Esophagus squamous epithelium (tissue), 5 donors: Measurements from ENCODE around the gene GINS2. TPM values are rescaled to one million over a fixed set of nuclear protein-coding genes. Genes with fewer than 3 reads are reported as not detected.

Experiments used
- DNase-seq: peaks from one replicate; lab custom pipeline; 2025; lab: John Stamatoyannopoulos, UW
- H3K27ac ChIP-seq, 4 donors: fragments of 200-600 bp; sonication (generic); one replicate each; pipeline ENCODE4 v1.5.1; 2016 to 2019; ENCODE audit warnings: mild to moderate bottlenecking in 1 of 4
- H3K27me3 ChIP-seq, 4 donors: fragments of 200-600 bp; sonication (generic); 1 replicate in 3 of 4; 2 replicates in 1 of 4; pipeline versions ENCODE4 v1.5.1 to v1.6.0; 2017 to 2021; ENCODE audit warnings: antibody characterized with exemption in 1 of 4
- H3K36me3 ChIP-seq, 3 donors: fragments of 200-600 bp; sonication (generic); one replicate each; pipeline ENCODE4 v1.5.1; 2016 to 2019
- H3K4me1 ChIP-seq, 3 donors: fragments of 200-600 bp; sonication (generic); one replicate each; pipeline ENCODE4 v1.5.1; 2017 to 2019
- H3K4me3 ChIP-seq, 4 donors: fragments of 200-600 bp; sonication (generic); 1 replicate in 3 of 4; 2 replicates in 1 of 4; pipeline ENCODE4 v1.5.1; 2016 to 2019; ENCODE audit warnings: mild to moderate bottlenecking in 2 of 4, moderate library complexity in 1 of 4
- H3K9me3 ChIP-seq, 3 donors: fragments of 200-600 bp; sonication (generic); one replicate each; pipeline ENCODE4 v1.5.1; 2016 to 2019
- POLR2A ChIP-seq, 4 donors: fragments of 450-650 bp; IDR thresholded peaks; one replicate each; pipeline ENCODE4 v1.6.1; 2017; ENCODE audit warnings: antibody characterized with exemption in 4 of 4, mild to moderate bottlenecking in 4 of 4, moderate library complexity in 3 of 4
- WGBS, 2 donors: methylation state at CpG; one replicate each; pipeline ENCODE4 v1.1.5; 2018; 5-methylcytosine and 5-hydroxymethylcytosine counted together
- intact Hi-C: fragments of 100-400 bp; cut with DNase I; formaldehyde crosslinking; loops from one replicate; pipeline ENCODE4 v1.15.0; 2022
- total RNA-seq, 4 donors: library from RNA; depleted of rRNA; stranded (reverse); fragments of >200 nt; gene quantifications; one replicate each; pipeline ENCODE4 v1.1.0, GENCODE V29; 2016
- TF ChIP-seq, protein P1 (sequence below), 6 experiments: fragments of 450-650 bp in 4 of 6; fragments of 200-600 bp in 2 of 6; sonication (generic) in 2 of 6; IDR thresholded peaks; one replicate each; pipeline ENCODE4 v1.5.1; 2016 to 2019; ENCODE audit warnings: antibody characterized with exemption in 6 of 6, mild to moderate bottlenecking in 4 of 6, moderate library complexity in 4 of 6
- donor health status: DM: yes; HTN: yes; CAD: no.

Gene GINS2
- total RNA-seq, 4 donors from 2014 or later = 2.5 to 12.6 (median 6.7) TPM

DNA sequence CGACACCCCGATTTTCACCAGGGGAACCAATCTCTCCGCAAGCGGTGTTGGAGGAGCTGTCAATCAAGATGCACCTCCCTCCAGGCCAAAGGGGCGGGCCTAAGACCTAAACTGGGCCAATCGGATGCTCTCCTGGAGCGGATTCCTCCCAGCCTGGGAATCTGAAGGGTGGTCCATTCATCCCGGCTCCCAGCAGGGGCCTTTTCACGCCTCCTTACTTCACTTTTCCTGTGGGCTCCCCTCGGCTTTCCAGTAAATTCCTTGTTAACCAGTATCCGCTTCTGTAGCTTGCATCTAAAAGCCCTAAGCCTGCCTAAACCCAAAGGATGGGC, 45.1 kb upstream of the GINS2 start:
- no peak for DNase-seq

DNA sequence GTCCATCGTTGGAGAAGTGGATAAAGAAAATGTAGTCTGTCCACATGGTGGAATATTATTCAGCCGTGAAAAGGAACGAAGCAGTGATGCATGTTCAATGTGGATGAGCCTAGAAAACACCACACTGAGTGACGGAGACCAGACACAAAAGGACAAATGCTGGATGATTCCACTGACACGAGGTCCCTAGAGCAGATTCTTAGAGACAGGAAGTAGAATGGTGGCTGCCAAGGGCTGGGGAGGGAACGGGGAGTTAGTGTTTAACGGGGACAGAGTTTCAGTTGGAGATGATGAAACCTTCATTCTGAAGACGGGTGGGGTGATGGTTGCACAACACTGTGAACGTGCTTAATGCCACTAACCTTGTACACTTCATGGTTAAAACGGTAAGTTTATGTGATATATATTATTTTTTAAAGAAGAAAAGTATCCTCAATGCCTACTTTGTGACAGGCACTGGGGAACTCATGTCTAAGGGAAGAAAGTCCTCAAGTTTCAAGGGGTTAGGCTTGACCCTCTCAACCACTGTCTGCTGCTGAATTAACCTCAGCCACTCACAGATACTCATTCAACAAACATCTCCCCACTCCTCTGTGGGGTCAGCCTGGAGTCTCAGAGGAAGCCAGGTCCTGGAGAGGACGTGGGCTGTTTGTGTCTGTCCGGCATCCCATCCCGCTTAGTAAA, 44.5 kb upstream of the GINS2 start:
- H3K36me3 ChIP-seq = no peaks in the 10 kb centered on the region
- WGBS, 2 donors = 67 to 74% methylated on average over 13 of the region's 13 CpGs
- peaks cover 0 to 2% (median 0%) of the 10 kb centered on the region in 4 donors for H3K27me3 ChIP-seq
- H3K4me3 ChIP-seq = no peak overlapping the region
- no peaks in the 10 kb centered on the region for H3K9me3 ChIP-seq
- intact Hi-C loops = no loop called here
- no peak for TF ChIP-seq POLR2A (IDR thresholded peaks at IDR 0.05)
- TF ChIP-seq, protein P1, sequence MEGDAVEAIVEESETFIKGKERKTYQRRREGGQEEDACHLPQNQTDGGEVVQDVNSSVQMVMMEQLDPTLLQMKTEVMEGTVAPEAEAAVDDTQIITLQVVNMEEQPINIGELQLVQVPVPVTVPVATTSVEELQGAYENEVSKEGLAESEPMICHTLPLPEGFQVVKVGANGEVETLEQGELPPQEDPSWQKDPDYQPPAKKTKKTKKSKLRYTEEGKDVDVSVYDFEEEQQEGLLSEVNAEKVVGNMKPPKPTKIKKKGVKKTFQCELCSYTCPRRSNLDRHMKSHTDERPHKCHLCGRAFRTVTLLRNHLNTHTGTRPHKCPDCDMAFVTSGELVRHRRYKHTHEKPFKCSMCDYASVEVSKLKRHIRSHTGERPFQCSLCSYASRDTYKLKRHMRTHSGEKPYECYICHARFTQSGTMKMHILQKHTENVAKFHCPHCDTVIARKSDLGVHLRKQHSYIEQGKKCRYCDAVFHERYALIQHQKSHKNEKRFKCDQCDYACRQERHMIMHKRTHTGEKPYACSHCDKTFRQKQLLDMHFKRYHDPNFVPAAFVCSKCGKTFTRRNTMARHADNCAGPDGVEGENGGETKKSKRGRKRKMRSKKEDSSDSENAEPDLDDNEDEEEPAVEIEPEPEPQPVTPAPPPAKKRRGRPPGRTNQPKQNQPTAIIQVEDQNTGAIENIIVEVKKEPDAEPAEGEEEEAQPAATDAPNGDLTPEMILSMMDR (IDR thresholded peaks at IDR 0.05) = no peak
- DNase-seq = no peak
- H3K27ac ChIP-seq = no peak overlapping the region
- no peaks in the 10 kb centered on the region for H3K4me1 ChIP-seq

More for the DNA sequence above, 45.1 kb upstream of the GINS2 start:
- Histone ChIP-seq H3K27me3 (no peaks in the 10 kb centered on the region), H3K4me3 (no peak overlapping the region), H3K36me3 (no peaks in the 10 kb centered on the region), H3K4me1 (no peaks in the 10 kb centered on the region), H3K27ac (no peak overlapping the region), H3K9me3 (no peaks in the 10 kb centered on the region)
- intact Hi-C loops = no loop called here
- 60 to 79% methylated on average over 5 to 9 of the region's 11 CpGs for WGBS, 2 donors
- TF ChIP-seq, protein P1 (IDR thresholded peaks at IDR 0.05) = no peak
- no peak for TF ChIP-seq POLR2A (IDR thresholded peaks at IDR 0.05)

DNA sequence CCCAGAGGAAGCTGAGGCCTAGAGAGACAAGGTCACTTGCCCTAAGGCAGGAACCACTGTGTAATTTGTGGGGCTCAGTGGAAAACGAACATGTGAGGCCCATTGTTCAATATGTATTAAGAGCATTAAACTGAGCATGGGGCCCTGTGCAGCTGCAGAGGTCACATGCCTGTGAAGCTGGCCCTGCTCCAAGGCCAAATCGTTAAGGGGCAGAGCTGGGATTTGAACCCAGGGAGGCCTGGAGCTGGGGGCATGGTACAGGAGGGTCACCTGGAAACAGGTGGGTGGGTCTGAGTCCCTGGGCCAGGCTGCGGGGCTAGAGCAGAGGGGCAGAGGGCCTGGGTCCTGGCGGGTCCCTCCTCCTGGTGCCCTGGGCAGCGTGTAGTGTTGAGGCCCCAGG, 42.4 kb upstream of the GINS2 start:
- Histone ChIP-seq H3K27me3 (peaks cover 0 to 3% (median 0%) of the 10 kb centered on the region in 4 donors), H3K4me1 (no peaks in the 10 kb centered on the region), H3K9me3 (no peaks in the 10 kb centered on the region), H3K4me3 (no peak overlapping the region), H3K27ac (no peak overlapping the region), H3K36me3 (no peaks in the 10 kb centered on the region)
- TF ChIP-seq POLR2A (IDR thresholded peaks at IDR 0.05) = no peak
- TF ChIP-seq, protein P1 (IDR thresholded peaks at IDR 0.05) = no peak
- intact Hi-C loops = no loop called here
- DNase-seq = no peak
- WGBS, 2 donors = 33 to 68% methylated on average over 2 to 4 of the region's 5 CpGs

DNA sequence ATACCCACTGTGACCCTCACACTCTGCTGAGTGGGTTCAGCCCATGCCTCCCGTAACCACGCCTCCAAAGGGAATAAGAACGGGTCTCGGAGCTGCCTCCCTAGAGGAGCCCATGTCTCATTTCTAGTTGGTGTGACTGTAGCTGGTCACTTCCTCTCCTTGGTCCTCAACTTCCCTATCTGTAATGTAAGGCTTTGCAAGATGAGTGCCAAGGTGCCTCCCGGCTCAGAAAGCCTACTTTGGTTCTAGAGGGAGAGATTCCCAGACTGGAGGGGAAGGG, 41.4 kb upstream of the GINS2 start:
- WGBS, 2 donors = 80 to 90% methylated on average over 2 to 4 of the region's 5 CpGs
- no peak overlapping the region for H3K27ac ChIP-seq
- intact Hi-C loops = no loop called here

DNA sequence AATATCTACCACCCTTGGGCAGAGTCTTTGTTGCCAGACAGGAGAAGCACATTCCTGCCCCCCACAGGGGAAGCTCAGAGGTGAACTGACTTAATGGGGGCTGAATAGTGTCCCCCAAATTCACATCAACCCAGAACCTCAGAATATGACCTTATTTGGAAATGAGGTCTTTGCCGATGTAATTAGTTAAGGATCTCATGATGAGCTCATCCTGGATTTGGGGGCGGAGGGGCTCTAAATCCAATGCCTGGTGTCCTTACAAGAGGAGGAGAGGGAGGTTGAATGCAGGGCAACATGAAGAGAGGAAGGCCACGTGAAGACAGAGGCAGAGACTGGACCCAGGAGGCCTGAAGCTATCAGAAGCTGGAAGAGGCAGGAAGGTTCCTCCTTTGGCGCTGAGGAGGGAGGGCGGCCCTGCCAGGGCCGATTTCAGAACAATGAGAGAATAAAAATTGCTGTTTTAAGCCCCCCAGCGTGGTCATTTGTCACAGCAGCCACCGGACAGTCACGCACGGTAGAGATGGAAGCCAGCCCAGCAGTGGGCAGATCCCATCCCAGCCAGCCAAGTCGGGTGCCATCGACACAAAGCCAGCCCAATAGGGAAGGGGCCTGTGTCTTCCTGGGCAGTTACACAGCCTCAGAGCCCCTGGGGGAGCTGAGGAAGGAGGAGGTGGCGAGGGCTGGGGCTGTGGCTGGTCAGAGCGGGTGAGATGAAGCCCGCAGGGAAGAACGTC, 40.9 kb upstream of the GINS2 start:
- Histone ChIP-seq H3K4me1 (no peaks in the 10 kb centered on the region), H3K9me3 (no peaks in the 10 kb centered on the region), H3K36me3 (no peaks in the 10 kb centered on the region), H3K4me3 (no peak overlapping the region), H3K27me3 (peaks cover 0 to 3% (median 0%) of the 10 kb centered on the region in 4 donors), H3K27ac (no peak overlapping the region)
- no peak for DNase-seq
- no peak for TF ChIP-seq POLR2A (IDR thresholded peaks at IDR 0.05)
- TF ChIP-seq, protein P1 (IDR thresholded peaks at IDR 0.05) = no peak
- intact Hi-C loops = no loop called here
- 78 to 79% methylated on average over 5 to 14 of the region's 16 CpGs for WGBS, 2 donors

More for the DNA sequence above, 41.4 kb upstream of the GINS2 start:
- no peak for DNase-seq
- Histone ChIP-seq H3K4me3 (no peak overlapping the region), H3K27me3 (peaks cover 0 to 3% (median 0%) of the 10 kb centered on the region in 4 donors), H3K36me3 (no peaks in the 10 kb centered on the region), H3K9me3 (no peaks in the 10 kb centered on the region), H3K4me1 (no peaks in the 10 kb centered on the region)
- TF ChIP-seq, protein P1 (IDR thresholded peaks at IDR 0.05) = no peak
- no peak for TF ChIP-seq POLR2A (IDR thresholded peaks at IDR 0.05)
